Skin epidermis (tissue), 12 donors: Measurements from ENCODE around the gene TYSND1.
"Not testable (repeated sequence)": the region's sequence is repeated elsewhere in the genome, so short reads cannot be mapped to it uniquely, and the experiment has no call there.

ENCODE experiments used
- H3K27ac ChIP-seq, 21 experiments: fragments of 200-600 bp; sonication (generic) in 11 of 21; one replicate each; pipeline ENCODE4 v1.5.0; 2020; ENCODE audit warnings: mild to moderate bottlenecking in 3 of 21, inconsistent platforms in 2 of 21, moderate library complexity in 2 of 21
- H3K4me3 ChIP-seq, 7 experiments: fragments of 200-600 bp; sonication (generic) in 2 of 7; one replicate each; pipeline ENCODE4 v1.5.0; 2020; ENCODE audit warnings: inconsistent platforms in 2 of 7, mild to moderate bottlenecking in 2 of 7, moderate library complexity in 1 of 7

Gene TYSND1

DNA sequence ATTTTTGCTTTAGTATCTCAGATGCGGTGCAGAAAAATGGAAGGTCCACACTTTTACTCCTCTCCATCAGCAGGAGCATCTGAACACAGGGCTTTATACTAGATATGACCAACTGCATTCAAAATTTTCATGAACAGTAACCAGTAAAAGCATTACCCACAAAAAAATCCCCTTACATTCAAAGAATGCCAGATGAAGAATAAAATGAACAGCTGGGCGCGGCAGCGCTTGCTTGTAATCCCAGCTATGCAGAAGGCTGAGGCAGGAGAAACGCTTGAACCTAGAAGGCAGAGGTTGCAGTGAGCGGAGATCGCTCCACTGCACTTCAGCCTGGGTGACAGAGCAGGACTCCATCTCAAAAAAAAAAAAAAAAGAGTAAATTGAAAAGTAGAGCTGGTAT lies 20.7 kb upstream of the TYSND1 start:
- H3K27ac ChIP-seq: no peak overlapping the region
- no peak overlapping the region for H3K4me3 ChIP-seq

DNA sequence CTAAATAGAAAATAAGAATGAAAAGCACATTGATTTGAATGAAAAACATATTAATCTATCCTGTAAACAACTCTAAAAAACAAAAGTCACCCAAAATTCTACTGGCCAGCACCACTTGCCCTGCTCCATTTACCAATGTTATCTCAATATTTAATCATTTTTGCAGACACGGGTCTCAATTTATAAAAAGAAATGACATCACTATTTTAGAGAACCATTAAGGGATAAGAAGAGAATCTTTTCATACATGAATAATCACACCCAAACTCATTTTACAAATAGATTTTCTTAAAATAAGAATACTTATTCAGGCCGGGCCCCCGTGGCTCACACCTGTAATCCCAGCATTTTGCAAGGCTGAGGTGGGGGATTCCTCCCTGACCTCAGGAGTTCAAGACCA lies 19.9 kb upstream of the TYSND1 start:
- peak overlapping the region in 1 of 21 experiments; percentile 3 for H3K27ac ChIP-seq
- H3K4me3 ChIP-seq: no peak overlapping the region

DNA sequence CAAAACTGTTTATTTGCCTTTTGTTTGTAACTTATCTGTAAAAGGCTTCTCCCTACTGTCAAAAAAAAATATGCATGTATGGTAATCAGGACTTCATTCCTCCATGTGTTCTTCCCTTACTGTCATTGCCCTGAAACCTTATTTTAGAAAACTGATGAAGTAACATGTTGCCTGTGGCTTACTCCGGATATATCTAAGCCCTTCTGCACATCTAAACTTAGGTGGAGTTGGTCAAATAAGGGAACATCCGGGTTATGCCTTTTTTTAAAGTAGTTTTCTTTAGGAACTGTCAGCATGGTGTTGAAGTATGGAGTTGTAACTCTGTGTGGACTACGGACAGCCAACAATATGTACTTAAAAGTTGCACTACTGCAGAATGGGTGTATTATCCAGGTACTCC lies 17.7 kb upstream of the TYSND1 start:
- H3K27ac ChIP-seq: no peak overlapping the region
- H3K4me3 ChIP-seq: no peak overlapping the region

DNA sequence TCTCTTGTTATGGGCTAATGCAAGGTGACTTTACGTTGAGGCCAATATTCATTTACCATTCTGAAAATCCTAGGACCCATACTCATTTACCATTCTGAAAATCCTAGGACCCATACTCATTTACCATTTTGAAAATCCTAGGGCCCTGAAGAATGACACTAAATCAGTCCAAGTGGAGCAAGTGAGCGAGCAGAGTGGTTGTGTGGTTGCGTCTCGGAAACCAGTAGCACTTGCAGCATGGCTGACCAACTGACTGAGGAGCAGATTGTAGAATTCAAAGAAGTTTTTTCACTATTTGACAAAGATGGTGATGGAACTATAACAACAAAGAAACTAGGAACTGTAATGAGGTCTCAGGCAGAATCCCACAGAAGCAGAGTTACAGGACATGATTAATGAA lies 16.9 kb upstream of the TYSND1 start:
- H3K4me3 ChIP-seq: no peak overlapping the region
- H3K27ac ChIP-seq: no peak overlapping the region

DNA sequence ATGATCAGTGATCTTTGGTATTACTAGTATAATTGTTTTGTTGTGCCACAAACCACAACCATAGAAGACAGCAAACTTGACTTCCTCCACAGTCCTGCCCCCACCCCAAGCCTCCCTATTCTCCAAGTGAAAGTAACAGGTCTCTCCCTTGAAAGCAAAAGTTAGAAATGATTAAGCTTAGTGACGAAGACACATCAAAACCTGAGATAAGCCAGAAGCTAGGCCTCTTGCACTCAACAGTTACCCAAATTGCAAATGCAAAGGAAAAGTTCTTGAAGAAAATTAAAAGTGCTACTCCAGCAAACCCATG lies 16.3 kb upstream of the TYSND1 start:
- no peak overlapping the region for H3K27ac ChIP-seq

DNA sequence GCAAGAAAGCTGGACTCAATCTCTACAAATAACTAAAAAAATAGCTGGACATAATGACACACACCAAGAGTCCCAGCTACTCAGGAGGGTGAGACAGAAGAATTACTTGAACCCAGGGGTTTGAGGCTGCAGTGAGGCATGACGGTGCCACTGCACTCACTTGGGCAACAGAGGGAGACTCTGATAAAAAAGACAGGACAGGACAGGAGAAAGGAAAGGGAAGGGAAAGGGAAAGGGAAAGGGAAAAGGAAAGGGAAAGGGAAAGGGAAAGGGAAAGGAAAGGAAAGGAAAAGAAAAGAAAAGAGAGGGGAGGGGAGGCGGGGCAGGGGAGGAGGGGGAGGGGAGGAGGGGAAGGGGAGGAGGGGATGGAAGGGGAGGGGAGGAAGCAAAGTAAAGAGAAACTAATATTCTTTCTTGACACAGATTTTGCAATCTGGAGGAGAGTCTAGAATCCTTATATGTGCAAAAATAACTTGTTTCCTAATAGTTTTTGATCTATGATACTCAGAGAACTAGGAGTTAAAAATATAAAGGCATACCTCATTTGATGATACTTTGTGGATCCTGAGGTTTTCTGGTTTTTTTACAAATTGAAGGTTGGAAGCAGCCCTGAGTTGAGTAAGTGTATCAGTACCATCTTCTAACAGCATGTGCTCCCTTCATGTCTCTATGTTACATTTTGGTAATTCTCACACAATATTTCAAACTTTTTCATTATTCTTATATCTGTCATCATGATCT lies 15.8 kb upstream of the TYSND1 start:
- H3K4me3 ChIP-seq: no peak overlapping the region
- no peak overlapping the region for H3K27ac ChIP-seq

More for the DNA sequence above, 16.3 kb upstream of the TYSND1 start:
- H3K4me3 ChIP-seq: no peak overlapping the region

DNA sequence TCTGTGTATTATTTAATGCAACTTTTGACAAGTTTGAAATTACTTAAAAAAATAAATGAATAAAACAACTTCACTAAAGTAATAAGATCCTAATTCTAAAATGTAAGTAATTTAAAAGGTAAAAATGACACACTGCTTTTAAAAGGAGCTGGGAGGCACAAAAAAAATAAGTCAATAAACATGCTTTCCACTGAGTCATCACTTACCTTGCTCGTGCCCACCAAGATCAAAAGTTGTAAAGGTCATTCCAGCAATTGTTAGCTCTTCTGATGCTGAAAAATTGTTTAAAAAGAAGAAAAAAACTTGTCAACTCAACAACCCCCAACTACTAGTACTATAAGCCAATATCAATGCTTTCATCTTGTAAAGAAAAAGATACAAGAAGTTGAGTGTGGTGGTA lies 14.3 kb upstream of the TYSND1 start:
- Histone ChIP-seq H3K27ac (no peak overlapping the region), H3K4me3 (no peak overlapping the region)

DNA sequence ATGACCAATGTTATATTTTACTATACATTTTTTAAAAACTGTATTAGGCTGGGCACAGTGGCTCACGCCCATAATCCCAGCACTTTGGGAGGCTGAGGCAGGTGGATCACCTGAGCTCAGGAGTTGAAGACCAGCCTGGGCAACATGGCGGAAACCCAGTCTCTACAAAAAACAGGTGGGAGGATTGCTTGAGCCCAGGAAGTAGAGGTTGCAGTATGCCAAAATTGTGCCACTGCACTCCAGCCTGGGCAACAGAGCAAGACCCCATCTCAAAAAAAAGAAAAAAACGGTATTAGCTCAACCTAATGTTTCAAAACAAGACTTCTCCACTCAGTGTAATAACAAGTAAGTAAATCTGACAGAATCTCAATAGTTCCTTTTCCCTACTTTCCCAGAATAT lies 12.9 kb upstream of the TYSND1 start:
- not testable (repeated sequence) for H3K4me3 ChIP-seq, H3K27ac ChIP-seq

DNA sequence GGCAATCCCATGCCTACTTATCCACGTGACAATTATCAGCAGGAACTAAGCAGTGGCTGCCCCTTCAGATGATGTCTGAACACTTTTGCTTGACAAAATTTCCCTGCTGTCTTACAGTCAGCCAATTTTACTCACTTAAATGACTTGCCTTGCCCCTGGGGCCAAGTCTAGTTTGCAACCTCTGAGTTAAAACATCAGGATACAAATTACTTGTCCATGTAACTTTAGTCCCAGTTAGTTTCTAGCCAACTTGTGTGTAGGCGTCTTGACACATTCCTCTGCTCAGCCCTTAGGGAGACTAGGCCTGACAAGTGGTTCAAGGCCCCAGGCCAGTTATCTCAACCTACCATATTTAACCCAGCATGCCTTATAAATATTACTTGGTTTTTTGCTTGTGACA lies 11.6 kb upstream of the TYSND1 start:
- no peak overlapping the region for H3K27ac ChIP-seq
- H3K4me3 ChIP-seq: no peak overlapping the region

DNA sequence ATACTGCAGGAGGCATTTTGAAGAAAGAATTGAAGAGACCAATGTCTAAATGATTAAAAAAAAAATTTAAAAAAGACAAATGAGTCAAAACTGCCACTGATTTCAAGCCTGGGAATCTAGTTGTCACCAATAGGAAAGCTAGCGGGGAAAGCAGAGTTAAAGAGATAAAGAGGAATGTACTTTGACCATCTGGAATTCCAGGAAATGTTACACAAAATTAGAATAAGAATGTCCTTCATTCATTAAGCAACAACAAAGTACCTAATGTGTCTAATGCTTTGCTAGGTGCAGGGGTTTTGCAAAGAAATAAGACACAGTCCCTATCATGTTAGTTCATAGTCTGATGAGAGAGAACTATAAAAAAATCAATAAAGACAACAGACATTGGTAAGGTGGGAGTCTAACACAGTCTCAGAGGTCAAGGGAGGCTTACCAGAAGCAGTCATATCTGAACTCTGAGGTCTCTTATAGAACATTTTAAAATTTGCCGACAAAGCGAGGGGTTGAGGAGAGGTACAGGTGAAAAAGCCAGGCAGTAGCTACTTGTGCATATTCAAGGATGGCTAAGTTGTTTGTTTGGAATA lies 8.8 kb upstream of the TYSND1 start:
- Histone ChIP-seq H3K27ac (no peak overlapping the region), H3K4me3 (no peak overlapping the region)

DNA sequence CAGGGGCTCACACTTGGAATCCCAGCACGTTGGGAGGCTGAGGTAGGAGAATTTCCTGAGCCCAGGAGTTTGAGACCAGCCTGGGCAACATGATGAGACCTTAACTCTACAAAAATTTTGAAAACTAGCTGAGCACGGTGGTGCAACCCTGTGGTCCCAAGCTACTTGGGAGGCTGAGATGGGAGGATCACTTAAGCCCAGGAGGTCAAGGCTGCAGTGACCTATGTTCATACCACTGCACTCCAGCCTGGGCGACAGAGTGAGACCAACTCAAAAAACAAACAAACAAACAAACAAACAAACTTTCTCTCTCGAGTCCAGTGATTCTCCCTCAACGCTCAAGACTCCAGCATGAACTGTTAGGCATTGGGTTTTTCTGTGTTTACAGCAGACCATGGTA lies 2.0 kb upstream of the TYSND1 start:
- Histone ChIP-seq H3K27ac (no peak overlapping the region), H3K4me3 (no peak overlapping the region)

DNA sequence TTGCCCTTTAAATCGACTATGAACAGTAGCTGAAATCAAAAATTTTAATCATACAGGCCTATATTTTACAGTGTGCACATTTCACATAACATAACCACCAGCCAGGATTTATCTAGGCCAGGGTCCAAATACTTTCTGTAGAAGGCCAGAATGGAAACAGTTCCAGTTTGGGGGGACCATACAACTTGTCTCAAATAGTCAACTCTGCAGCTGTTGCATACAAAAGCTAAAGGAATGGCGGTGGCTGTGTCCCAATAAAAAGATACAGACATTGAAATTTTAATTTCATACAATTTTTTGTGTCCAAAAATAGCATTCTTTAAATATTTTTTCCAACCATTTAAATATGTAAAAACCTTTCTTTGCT lies 742 bp upstream of the TYSND1 start:
- H3K27ac ChIP-seq: peak overlapping the region in 20 of 21 experiments; percentile 13 to 97 (median 94)
- H3K4me3 ChIP-seq: peak overlapping the region in 3 of 7 experiments; percentile 62 to 90 (median 86)

DNA sequence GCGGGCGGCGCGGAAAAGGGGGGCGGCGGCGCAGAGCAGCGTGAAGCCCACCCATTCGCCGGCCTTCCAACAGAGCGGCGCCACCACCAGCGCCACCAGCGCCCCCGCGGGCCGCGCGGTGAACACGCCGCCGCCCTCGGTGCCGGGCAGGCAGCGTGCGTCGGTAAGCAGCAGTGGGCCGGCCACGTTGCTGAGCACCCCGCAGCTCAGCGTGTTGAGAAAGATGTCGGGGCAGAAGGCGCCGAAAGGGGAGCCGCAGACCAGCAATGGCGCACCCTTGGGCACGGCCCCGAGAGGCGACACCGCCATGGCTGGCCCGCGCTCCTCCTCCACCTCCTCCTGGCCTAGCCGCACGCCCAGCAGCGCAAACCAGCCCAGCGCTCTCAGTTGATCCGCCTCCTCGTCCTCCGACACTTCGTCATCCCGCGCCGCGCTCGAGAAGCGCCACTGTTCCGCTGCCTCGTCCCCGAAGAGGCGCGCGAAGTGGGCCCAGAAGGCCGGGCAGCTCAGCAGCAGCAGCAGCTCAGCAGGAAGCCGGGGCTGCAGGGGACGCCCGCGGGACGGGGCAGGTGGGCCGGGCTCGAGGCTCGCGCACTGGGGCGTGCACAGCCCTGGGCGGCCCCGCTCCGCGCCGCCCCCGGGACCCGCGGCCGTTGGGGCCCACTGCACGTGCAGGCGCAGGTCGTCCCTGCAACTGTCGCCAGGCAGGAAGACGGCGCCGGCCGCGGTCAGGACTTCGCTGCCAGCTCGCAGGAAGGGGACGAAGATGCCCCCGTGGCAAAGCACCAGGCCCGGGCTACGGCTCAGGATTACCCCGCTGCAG lies 623 bp downstream of the TYSND1 start:
- Histone ChIP-seq H3K27ac (peak overlapping the region; percentile 75 to 97 (median 94)), H3K4me3 (peak overlapping the region; percentile 59 to 90 (median 82))

DNA sequence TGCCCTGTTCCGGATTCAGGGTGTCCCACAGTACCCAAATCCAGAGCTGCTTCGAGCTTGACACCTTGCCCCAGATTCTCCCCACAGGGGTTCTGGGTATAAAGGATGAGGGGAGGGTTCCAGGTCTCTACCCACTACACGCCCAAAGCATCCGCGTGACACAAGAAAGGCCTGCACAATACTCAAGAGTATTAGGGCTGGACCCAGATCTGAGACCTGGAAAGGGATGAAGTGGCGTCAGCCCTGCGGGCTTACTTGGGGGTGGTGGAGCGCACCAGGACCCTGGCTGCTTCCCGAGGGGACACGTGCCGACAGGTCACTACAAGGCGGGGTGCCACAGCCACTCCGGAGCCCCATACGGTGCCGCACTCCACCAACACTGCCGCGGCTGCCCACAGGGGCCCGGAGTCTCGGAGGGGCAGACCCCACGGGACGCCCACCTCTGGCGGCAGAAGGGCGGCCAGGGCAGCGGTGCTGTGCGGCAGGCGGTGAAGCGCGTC lies 1.3 kb downstream of the TYSND1 start:
- Histone ChIP-seq H3K4me3 (peak overlapping the region; percentile 59 to 90 (median 82)), H3K27ac (peak overlapping the region; percentile 75 to 97 (median 94))

DNA sequence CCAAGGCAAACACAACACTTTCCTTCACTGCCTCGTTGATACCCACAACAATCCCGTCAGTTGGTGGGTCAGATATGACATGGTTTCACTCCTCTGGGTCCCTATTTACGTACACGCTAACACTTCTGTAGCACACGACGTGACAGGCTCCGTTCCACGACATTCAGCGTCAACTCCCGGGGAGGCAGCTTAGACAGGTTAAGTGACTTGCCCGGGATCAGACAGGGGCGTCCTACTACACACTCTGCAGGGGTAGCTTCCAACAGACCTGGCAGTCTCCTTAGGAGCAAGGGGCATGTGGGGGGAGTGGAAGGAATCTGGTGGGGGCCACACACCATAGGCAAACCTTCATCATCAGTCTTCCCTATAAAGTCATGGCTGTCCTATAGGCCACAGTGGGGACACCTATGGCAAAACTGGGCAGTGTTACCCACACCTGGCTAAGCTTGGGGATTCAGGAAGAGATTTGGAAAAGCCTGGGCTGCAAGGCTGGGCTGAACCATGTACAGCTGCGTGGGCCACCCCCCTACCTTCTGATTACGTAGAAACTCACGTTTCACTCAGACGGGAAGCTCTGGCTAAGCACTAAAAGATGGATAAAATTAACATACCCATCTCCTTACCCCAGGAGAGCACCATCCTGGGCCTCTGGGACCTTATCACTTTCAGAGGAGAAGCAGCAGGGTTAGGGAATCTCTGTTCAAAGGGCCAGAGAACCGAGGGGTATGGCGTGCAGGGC lies 2.0 kb downstream of the TYSND1 start:
- peak overlapping the region in 4 of 7 experiments; percentile 68 to 90 (median 86) for H3K4me3 ChIP-seq
- peak overlapping the region in 11 of 21 experiments; percentile 87 to 97 (median 95) for H3K27ac ChIP-seq

DNA sequence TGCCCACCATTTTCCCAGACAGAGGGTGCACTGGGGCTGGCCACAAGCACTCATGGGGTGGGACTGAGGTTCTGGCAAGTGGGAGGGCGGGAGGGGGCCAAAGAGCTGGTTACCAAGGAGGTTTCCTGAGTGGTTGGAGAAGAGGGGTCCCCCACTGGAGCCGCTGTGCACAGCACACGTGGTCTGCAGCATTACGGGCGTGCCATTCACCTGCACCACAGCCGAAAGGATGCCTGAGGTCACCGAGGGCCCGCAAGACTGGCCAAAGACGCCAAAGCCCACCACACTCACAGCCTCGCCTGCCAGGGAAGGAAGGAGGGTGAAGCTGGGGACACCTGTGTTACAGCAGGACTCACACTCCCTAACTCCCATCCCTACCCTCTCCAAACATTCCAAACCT lies 3.9 kb downstream of the TYSND1 start:
- Histone ChIP-seq H3K4me3 (no peak overlapping the region), H3K27ac (no peak overlapping the region)

DNA sequence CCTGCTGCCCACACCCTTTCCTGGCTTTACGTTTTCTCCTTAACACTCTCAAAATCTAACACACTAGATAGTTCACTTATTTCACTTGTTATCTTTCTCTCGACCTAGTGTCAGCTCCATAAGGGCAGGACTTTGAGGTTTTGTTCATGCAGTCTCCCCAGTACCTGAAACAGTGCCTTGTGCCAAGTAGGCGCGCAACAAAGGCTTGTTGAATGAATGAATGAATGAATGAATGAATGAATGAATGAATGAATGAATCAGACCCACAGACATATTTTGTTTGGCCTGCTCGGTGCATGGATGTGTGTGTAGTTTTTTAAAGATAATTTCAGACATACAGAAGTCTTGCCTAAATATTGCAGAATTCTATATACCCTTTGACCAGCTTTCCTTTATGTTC lies 6.2 kb downstream of the TYSND1 start:
- no peak overlapping the region for H3K27ac ChIP-seq
- no peak overlapping the region for H3K4me3 ChIP-seq

DNA sequence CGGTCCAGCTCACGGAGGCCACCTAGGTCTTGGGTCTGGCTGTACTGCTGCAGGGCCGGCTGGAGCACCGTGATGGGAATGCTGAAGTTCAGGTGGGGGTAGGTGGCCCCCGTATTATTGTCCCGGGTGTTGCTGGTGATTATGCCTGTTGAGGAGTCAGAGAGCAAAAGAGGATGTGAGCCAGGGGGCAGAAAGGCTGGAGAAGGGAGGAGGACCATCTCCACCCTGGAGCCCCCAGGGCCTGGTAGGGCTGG lies 6.6 kb downstream of the TYSND1 start:
- Histone ChIP-seq H3K27ac (peak overlapping the region in 1 of 21 experiments; percentile 11), H3K4me3 (no peak overlapping the region)

DNA sequence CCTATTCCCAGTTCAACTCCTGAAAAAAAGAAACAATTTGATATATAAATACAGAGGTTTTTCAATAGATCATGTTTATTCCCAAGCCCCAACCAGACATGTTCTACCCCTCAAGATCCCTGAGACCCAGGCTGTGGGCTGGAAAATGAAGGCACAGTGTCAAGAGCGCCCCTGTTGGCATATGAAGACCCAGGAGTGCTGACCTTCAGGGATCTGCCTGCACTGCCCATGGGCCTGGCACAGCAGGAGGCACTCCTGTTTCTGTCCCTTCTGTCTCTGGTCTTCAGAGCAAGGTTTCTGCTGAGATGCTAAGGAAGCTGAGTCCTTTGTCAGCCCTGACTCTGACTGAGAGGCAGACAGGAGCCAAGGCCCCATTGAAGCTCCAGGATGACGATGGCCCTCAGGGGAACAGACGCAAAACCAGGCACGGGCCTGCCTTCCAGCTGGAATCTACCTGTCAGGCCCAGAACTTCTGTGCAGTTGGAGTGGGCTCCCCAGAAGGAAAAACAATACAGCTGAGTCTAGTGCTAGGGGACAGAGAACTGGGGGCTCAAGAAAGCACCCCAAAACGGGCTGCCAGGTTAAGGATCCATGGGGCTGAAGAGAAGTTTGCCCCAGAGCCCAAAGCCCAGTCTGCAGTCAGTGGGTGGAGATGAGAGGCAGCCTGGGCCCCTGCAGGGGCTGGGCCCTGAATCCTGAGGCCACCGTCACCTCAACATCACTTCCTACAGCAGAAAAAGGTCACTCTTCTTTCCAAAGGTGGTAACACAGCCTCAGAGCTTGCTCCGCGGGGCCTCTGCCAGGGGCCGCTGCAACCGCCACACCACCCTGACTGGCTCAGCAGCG lies 7.1 kb downstream of the TYSND1 start:
- Histone ChIP-seq H3K27ac (peak overlapping the region in 2 of 21 experiments; percentile 11 to 54), H3K4me3 (no peak overlapping the region)
